Thoracic aorta (tissue), 2 donors: ENCODE data around the gene UBE3B. TPM values are rescaled to one million over a fixed set of nuclear protein-coding genes. Genes with fewer than 3 reads are reported as not detected.
A peak's percentile ranks its signal among the peaks of the same experiment; 100 is the strongest.

Experiments
- ATAC-seq: fragments of 150-250 bp; one replicate; pipeline ENCODE4 v1.8.0; 2017; ENCODE audit warnings: low read depth; ENCODE audit not compliant: insufficient number of reproducible peaks, low FRiP score
- DNase-seq: peaks from one replicate; pipeline ENCODE4 v3.0.0-alpha.2; 2020; ENCODE audit warnings: low spot score
- H3K27ac ChIP-seq, 2 donors: fragments of 200-600 bp; sonication (generic); 1 replicate in 1 of 2; 2 replicates in 1 of 2; pipeline ENCODE4 v1.5.1; 2016; ENCODE audit warnings: mild to moderate bottlenecking in 2 of 2, moderate library complexity in 2 of 2
- H3K27me3 ChIP-seq: fragments of 200-600 bp; sonication (generic); replicated peaks from 2 replicates; pipeline ENCODE4 v1.6.0; 2016; ENCODE audit warnings: mild to moderate bottlenecking; ENCODE audit not compliant: insufficient read depth
- H3K36me3 ChIP-seq: fragments of 200-600 bp; sonication (generic); one replicate; pipeline ENCODE4 v1.5.1; 2016
- H3K4me1 ChIP-seq, 2 donors: fragments of 200-600 bp; sonication (generic); 1 replicate in 1 of 2; 2 replicates in 1 of 2; pipeline versions ENCODE4 v1.5.1 to v1.6.0; 2016; ENCODE audit warnings: low read depth in 2 of 2, mild to moderate bottlenecking in 1 of 2; ENCODE audit not compliant: control insufficient read depth in 1 of 2
- H3K4me3 ChIP-seq: fragments of 200-600 bp; sonication (generic); 2 replicates; pipeline ENCODE4 v1.5.1; 2016; ENCODE audit warnings: mild to moderate bottlenecking
- H3K9me3 ChIP-seq: fragments of 200-600 bp; sonication (generic); 2 replicates; pipeline ENCODE4 v1.5.1; 2016
- total RNA-seq, 2 donors: library from RNA; depleted of rRNA; stranded (reverse); fragments of >200 nt; gene quantifications; one replicate each; pipeline versions ENCODE4 v1.1.0 to v1.2.3, GENCODE V29; 2016
- TF ChIP-seq, protein P1 (sequence below): fragments of 200-600 bp; sonication (generic); IDR thresholded peaks from one replicate; pipeline ENCODE4 v1.5.1; 2019; ENCODE audit warnings: antibody characterized with exemption

UBE3B gene
- total RNA-seq, 2 donors from 2014 or later: 41.4 to 75.3 TPM

DNA sequence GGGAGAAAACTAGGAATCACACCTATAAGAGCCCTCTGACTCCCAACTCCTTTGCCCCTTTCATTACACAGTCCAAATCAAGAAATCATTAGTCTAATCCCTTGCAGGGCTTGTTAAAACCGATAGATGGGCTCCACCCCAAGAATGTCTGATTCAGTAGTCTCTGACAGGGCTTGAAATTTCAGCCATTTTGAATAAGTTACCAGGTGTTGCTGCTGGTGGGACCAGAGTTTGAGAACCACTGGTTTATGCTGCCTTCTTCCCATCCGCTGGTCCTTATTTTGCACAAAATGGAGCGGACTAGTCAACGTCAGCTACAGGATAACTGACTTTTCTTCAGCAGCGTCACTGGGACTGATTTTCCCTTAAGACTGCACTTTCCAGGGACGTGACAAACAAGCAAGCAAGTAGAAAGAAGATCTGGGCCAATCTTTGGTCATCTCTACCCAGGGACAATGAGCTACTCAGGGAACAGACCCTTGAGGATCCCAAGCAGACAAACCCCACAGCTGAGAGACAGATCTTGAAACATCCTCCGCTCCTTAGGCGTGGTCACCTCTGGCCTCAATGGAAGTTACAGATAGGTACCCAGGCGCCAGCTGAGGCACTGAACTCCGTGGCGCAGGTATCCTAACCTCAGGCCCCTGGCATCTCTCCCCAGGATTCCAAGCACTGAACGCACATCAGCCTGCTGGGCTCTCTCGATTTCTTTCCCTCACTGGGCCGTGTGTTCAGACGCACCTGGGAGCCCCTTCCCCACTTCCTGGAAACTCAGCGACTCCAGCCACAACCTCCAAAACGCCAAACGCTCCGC is 1.2 kb upstream of the UBE3B start:
- Histone ChIP-seq H3K27ac (peak overlapping the region; percentile 93 to 99), H3K4me3 (peak overlapping the region; percentile 77), H3K27me3 (no peaks in the 10 kb centered on the region), H3K9me3 (no peaks in the 10 kb centered on the region), H3K36me3 (no peaks in the 10 kb centered on the region), H3K4me1 (peaks cover 33 to 63% of the 10 kb centered on the region in 2 donors)
- DNase-seq (no peak), ATAC-seq (no peak)
- TF ChIP-seq, protein P1, sequence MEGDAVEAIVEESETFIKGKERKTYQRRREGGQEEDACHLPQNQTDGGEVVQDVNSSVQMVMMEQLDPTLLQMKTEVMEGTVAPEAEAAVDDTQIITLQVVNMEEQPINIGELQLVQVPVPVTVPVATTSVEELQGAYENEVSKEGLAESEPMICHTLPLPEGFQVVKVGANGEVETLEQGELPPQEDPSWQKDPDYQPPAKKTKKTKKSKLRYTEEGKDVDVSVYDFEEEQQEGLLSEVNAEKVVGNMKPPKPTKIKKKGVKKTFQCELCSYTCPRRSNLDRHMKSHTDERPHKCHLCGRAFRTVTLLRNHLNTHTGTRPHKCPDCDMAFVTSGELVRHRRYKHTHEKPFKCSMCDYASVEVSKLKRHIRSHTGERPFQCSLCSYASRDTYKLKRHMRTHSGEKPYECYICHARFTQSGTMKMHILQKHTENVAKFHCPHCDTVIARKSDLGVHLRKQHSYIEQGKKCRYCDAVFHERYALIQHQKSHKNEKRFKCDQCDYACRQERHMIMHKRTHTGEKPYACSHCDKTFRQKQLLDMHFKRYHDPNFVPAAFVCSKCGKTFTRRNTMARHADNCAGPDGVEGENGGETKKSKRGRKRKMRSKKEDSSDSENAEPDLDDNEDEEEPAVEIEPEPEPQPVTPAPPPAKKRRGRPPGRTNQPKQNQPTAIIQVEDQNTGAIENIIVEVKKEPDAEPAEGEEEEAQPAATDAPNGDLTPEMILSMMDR: no peak

DNA sequence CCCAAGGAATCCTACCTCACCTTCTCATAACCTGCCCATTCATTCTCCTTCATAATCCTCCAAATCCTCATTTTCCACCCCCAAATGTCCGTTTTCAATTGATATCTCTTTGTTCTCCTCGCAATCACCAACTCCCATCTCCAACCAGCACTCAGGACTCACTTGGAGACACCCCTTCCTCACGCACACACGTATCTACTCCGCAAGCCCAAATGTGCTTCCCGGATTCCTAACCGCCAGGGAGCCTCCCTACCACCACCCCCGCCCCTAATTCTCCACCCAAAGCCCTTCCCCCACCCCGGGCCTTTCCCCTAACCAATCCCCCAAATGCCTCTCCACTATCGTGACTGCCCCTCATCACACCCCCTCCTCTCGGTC is 638 bp upstream of the UBE3B start:
- DNase-seq (no peak), ATAC-seq (no peak)
- Histone ChIP-seq H3K27me3 (no peaks in the 10 kb centered on the region), H3K27ac (peak overlapping the region; percentile 93 to 99), H3K9me3 (no peaks in the 10 kb centered on the region), H3K4me3 (peak overlapping the region; percentile 77), H3K4me1 (peaks cover 28 to 57% of the 10 kb centered on the region in 2 donors), H3K36me3 (no peaks in the 10 kb centered on the region)
- TF ChIP-seq, protein P1: no peak

DNA sequence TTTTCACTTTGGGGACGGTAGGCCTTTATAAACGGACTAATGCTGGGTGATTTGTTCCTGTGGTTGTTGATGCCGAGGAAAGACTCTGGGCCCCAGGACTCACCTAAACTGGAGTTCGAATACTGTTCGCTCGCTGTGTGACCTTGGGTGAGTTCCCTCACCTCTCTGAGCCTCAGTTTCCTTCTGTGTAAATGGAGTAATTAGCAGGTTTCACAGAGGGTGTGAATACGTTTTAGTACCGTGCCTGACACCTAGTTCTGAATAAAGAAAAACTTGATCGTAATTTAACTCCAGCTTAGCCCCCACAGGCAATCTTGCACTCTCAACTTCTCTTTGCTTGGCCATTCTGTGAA is 505 bp downstream of the UBE3B start:
- peak overlapping the region; percentile 77 for H3K4me3 ChIP-seq
- no peaks in the 10 kb centered on the region for H3K36me3 ChIP-seq
- peaks cover 22 to 47% of the 10 kb centered on the region in 2 donors for H3K4me1 ChIP-seq
- peak overlapping the region; percentile 93 to 99 for H3K27ac ChIP-seq
- H3K9me3 ChIP-seq: no peaks in the 10 kb centered on the region
- ATAC-seq (no peak), DNase-seq (no peak)
- H3K27me3 ChIP-seq: no peaks in the 10 kb centered on the region
- TF ChIP-seq, protein P1: no peak

DNA sequence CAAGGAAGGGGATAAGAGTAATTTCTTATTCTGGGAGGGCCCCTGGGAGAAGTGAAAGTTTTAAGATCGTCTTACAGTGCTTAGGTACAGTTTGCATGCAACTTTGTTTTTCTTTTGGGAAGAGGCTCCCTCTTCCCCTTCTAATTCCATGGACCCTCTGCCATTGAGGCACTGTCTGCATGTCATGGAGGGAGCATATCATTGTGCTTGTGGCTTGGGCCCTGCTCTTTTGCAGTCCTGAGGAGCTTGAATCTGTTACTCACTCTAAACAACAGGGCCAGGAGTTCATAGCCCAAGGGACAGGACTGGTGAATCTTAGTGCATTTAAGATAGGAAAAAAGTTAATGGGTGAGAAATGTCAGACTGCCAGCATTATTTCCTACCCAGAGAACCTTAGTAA is 2.3 kb downstream of the UBE3B start:
- Histone ChIP-seq H3K36me3 (peaks cover 14% of the 10 kb centered on the region), H3K27ac (no peak overlapping the region), H3K4me1 (peaks cover 19 to 29% of the 10 kb centered on the region in 2 donors), H3K9me3 (no peaks in the 10 kb centered on the region), H3K27me3 (no peaks in the 10 kb centered on the region), H3K4me3 (no peak overlapping the region)
- DNase-seq (no peak), ATAC-seq (no peak)
- TF ChIP-seq, protein P1: no peak

DNA sequence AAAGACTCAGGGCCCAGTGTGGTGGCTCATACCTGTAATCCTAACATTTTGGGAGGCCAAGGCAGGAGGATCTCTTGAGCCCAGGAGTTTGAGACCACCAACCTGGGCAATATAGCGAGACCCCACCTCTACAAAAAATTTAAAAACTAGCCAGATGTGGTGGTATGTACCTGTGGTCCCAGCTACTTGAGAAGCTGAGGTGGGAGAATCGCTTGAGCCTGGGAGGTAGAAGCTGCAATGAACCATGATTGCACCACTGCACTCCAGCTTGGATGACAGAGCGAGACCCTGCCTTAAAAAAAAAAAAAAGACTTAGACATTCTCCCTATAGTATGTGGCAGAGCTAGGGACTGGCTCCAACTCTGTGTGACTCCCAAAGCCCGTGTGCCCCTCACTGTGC is 2.9 kb downstream of the UBE3B start:
- no peaks in the 10 kb centered on the region for H3K27me3 ChIP-seq
- H3K4me3 ChIP-seq: no peak overlapping the region
- peaks cover 16 to 23% of the 10 kb centered on the region in 2 donors for H3K4me1 ChIP-seq
- peaks cover 20% of the 10 kb centered on the region for H3K36me3 ChIP-seq
- H3K9me3 ChIP-seq: no peaks in the 10 kb centered on the region
- H3K27ac ChIP-seq: no peak overlapping the region
- ATAC-seq (no peak), DNase-seq (no peak)
- TF ChIP-seq, protein P1: no peak
